H1 (cell line): Measurements from ENCODE around the gene GPR171. TPM values are rescaled to one million over a fixed set of nuclear protein-coding genes. Genes with fewer than 3 reads are reported as not detected.

ENCODE experiments used
- CTCF ChIA-PET: fragments of 300-600 bp; sonication (Branson Sonifier 250); formaldehyde crosslinking; loops from one replicate; lab custom pipeline; 2021; ENCODE audit not compliant: partially characterized antibody; lab: Charles Lee
- POLR2A ChIA-PET: fragments of 300-600 bp; sonication (Branson Sonifier 250); formaldehyde crosslinking; loops from one replicate; lab custom pipeline; 2021; ENCODE audit warnings: inconsistent platforms; ENCODE audit not compliant: partially characterized antibody; lab: Charles Lee
- DNase-seq, 2 experiments: peaks; one replicate each; pipeline versions ENCODE4 v3.0.0 to v3.0.0-alpha.2; 2010 to 2022; ENCODE audit warnings: low spot score in 2 of 2, low read depth in 1 of 2, mixed read lengths in 1 of 2
- FAIRE-seq: peaks from 2 replicates; lab custom pipeline; 2011; peaks lifted over from hg19 to GRCh38; lab: Jason Lieb, UNC
- H2AFZ ChIP-seq: 2 replicates; pipeline ENCODE4 v1.8.1; 2012; ENCODE audit warnings: low read length, inconsistent platforms
- H2AK5ac ChIP-seq: 2 replicates; pipeline ENCODE4 v1.6.1; 2013; ENCODE audit warnings: low read depth, low read length
- H2BK120ac ChIP-seq: replicated peaks from 2 replicates; pipeline ENCODE3; 2013; ENCODE audit warnings: low read depth, low read length, inconsistent platforms
- H2BK12ac ChIP-seq: 2 replicates; pipeline ENCODE4 v1.6.1; 2013; ENCODE audit warnings: low read depth, low read length
- H2BK15ac ChIP-seq: 2 replicates; pipeline ENCODE4 v1.6.1; 2013; ENCODE audit warnings: low read length
- H2BK20ac ChIP-seq: 2 replicates; pipeline ENCODE4 v1.6.1; 2013; ENCODE audit warnings: low read length
- H2BK5ac ChIP-seq: 2 replicates; pipeline ENCODE4 v1.6.1; 2013; ENCODE audit warnings: low read depth, low read length
- H3K14ac ChIP-seq: 2 replicates; pipeline ENCODE4 v1.6.1; 2013; ENCODE audit warnings: inconsistent platforms; ENCODE audit not compliant: insufficient read length
- H3K18ac ChIP-seq: 2 replicates; pipeline ENCODE4 v1.6.1; 2013; ENCODE audit warnings: low read length; ENCODE audit errors: extremely low read depth
- H3K23ac ChIP-seq: 2 replicates; pipeline ENCODE4 v1.6.1; 2013; ENCODE audit warnings: inconsistent platforms; ENCODE audit not compliant: insufficient read length
- H3K23me2 ChIP-seq: 2 replicates; pipeline ENCODE4 v1.6.1; 2013; ENCODE audit warnings: low read depth, low read length
- H3K27ac ChIP-seq: 2 replicates; pipeline ENCODE4 v1.6.1; 2011; ENCODE audit warnings: low read depth, low read length, inconsistent platforms
- H3K27me3 ChIP-seq, 4 experiments: replicated peaks in 1 of 4; 1 replicate in 1 of 4; 2 replicates in 3 of 4; pipeline versions ENCODE4 v1.6.1 to v1.8.1; 2011 to 2013; ENCODE audit warnings: low read length in 3 of 4, mild to moderate bottlenecking in 3 of 4, inconsistent platforms in 2 of 4, mixed read lengths in 2 of 4, moderate library complexity in 1 of 4; ENCODE audit not compliant: control insufficient read depth in 3 of 4, insufficient read depth in 3 of 4; ENCODE audit errors: extremely low read depth in 1 of 4
- H3K36me3 ChIP-seq, 4 experiments: 2 replicates each; pipeline versions ENCODE4 v1.6.1 to v1.8.1; 2011 to 2013; ENCODE audit warnings: mild to moderate bottlenecking in 4 of 4, low read length in 3 of 4, moderate library complexity in 2 of 4, control low read depth in 1 of 4, inconsistent platforms in 1 of 4; ENCODE audit not compliant: insufficient read depth in 4 of 4, control insufficient read depth in 2 of 4
- H3K4ac ChIP-seq: replicated peaks from 2 replicates; pipeline ENCODE3; 2013; ENCODE audit warnings: low read length, low read depth, mixed read lengths, inconsistent platforms; ENCODE audit not compliant: insufficient read length
- H3K4me1 ChIP-seq, 4 experiments: replicated peaks in 1 of 4; 1 replicate in 1 of 4; 2 replicates in 3 of 4; pipeline versions ENCODE4 v1.6.1 to v1.8.1; 2011 to 2013; ENCODE audit warnings: low read length in 3 of 4, inconsistent platforms in 2 of 4, mixed read lengths in 1 of 4; ENCODE audit not compliant: insufficient read depth in 4 of 4, control insufficient read depth in 3 of 4
- H3K4me2 ChIP-seq, 2 experiments: 2 replicates each; pipeline versions ENCODE4 v1.6.1 to v1.8.1; 2011 to 2013; ENCODE audit warnings: low read depth in 2 of 2, low read length in 2 of 2, control low read depth in 1 of 2, inconsistent platforms in 1 of 2, mild to moderate bottlenecking in 1 of 2; ENCODE audit not compliant: insufficient read depth in 1 of 2
- H3K4me3 ChIP-seq, 4 experiments: fragments of 200-600, 300-600 bp in 1 of 4; sonication (generic), shearing (Covaris generic), sonication (Bioruptor Twin) in 1 of 4; 2 replicates each; pipeline versions ENCODE4 v1.5.1 to v1.8.1; 2011 to 2016; ENCODE audit warnings: low read length in 4 of 4, low read depth in 3 of 4, control low read depth in 2 of 4, inconsistent platforms in 2 of 4, mild to moderate bottlenecking in 2 of 4, mixed read lengths in 1 of 4, moderate library complexity in 1 of 4; ENCODE audit not compliant: insufficient read depth in 2 of 4; ENCODE audit errors: extremely low read depth in 1 of 4
- H3K56ac ChIP-seq: replicated peaks from 2 replicates; pipeline ENCODE3; 2013; ENCODE audit warnings: low read depth, mild to moderate bottlenecking, mixed read lengths, low read length, inconsistent platforms; ENCODE audit not compliant: insufficient read length
- H3K79me1 ChIP-seq: 2 replicates; pipeline ENCODE4 v1.6.1; 2013; ENCODE audit warnings: low read depth, low read length, control low read depth
- H3K79me2 ChIP-seq, 2 experiments: 2 replicates each; pipeline versions ENCODE4 v1.6.1 to v1.8.1; 2012 to 2013; ENCODE audit warnings: low read length in 2 of 2, mild to moderate bottlenecking in 2 of 2, inconsistent platforms in 1 of 2; ENCODE audit not compliant: insufficient read depth in 2 of 2, control insufficient read depth in 1 of 2
- H3K9ac ChIP-seq, 4 experiments: replicated peaks in 1 of 4; 1 replicate in 1 of 4; 2 replicates in 3 of 4; pipeline versions ENCODE4 v1.6.1 to v1.8.1; 2011 to 2013; ENCODE audit warnings: low read depth in 3 of 4, low read length in 3 of 4, control low read depth in 2 of 4, mild to moderate bottlenecking in 2 of 4, moderate library complexity in 2 of 4, inconsistent platforms in 1 of 4; ENCODE audit errors: extremely low read depth in 1 of 4
- H3K9me3 ChIP-seq, 2 experiments: 2 replicates each; pipeline versions ENCODE4 v1.6.1 to v1.8.1; 2012 to 2013; ENCODE audit warnings: mild to moderate bottlenecking in 2 of 2, moderate library complexity in 2 of 2, control low read depth in 1 of 2, inconsistent platforms in 1 of 2, low read depth in 1 of 2, low read length in 1 of 2, mixed read lengths in 1 of 2; ENCODE audit not compliant: insufficient read depth in 2 of 2
- H4K20me1 ChIP-seq, 2 experiments: replicated peaks in 1 of 2; 2 replicates each; pipeline versions ENCODE3 to v1.8.1; 2011 to 2013; ENCODE audit warnings: inconsistent platforms in 2 of 2, low read length in 2 of 2, mild to moderate bottlenecking in 1 of 2; ENCODE audit not compliant: insufficient read depth in 2 of 2, control insufficient read depth in 1 of 2
- H4K5ac ChIP-seq: 2 replicates; pipeline ENCODE4 v1.6.1; 2013; ENCODE audit warnings: low read length, low read depth, mixed read lengths, inconsistent platforms; ENCODE audit not compliant: insufficient read length
- H4K8ac ChIP-seq: 2 replicates; pipeline ENCODE4 v1.8.0; 2013; ENCODE audit warnings: mild to moderate bottlenecking, moderate library complexity, low read length, inconsistent platforms; ENCODE audit not compliant: insufficient read depth; ENCODE audit errors: extremely low read depth
- H4K91ac ChIP-seq: replicated peaks from 2 replicates; pipeline ENCODE3; 2013; ENCODE audit warnings: low read length, mixed read lengths, inconsistent platforms; ENCODE audit not compliant: insufficient read length
- EGR1 ChIP-seq: IDR thresholded peaks from 2 replicates; pipeline ENCODE4 v1.6.1; 2011; ENCODE audit warnings: low read depth, low read length, borderline replicate concordance
- WGBS, 2 experiments: shearing (Covaris generic) in 1 of 2; methylation state at CpG; one replicate each; pipeline versions ENCODE4 v1.1.6 to v1.1.7; 2013 to 2015; ENCODE audit warnings: low lambda C conversion rate in 2 of 2, mixed read lengths in 2 of 2, inconsistent platforms in 1 of 2, low coverage in 1 of 2, missing lambda C conversion rate in 1 of 2; ENCODE audit not compliant: insufficient replicate concordance in 2 of 2, insufficient coverage in 1 of 2, insufficient read length in 1 of 2; ENCODE audit errors: extremely low coverage in 1 of 2, missing lambda C conversion rate in 1 of 2; 5-methylcytosine and 5-hydroxymethylcytosine counted together
- polyA plus RNA-seq, 7 experiments: library from polyadenylated mRNA; depleted of rRNA in 3 of 7; stranded (reverse) in 5 of 7; unstranded in 2 of 7; fragments of >200 nt in 5 of 7; fragments of 200-250 nt in 2 of 7; gene quantifications; 1 replicate in 5 of 7; 2 replicates in 1 of 7; 4 replicates in 1 of 7; pipeline versions ENCODE4 v1.2.1 to v1.2.3, GENCODE V29; 2011 to 2013; ENCODE audit warnings: missing spikeins in 2 of 7, mixed read lengths in 2 of 7
- total RNA-seq: library from RNA; stranded (reverse); fragmentation: NEBNext Ultra II Directional; extraction: Animal tissue kit (Norgen Biotek cat#: 25700); gene quantifications from 2 replicates; pipeline ENCODE4 v1.2.1, GENCODE V29; 2021

GPR171 gene
- total and polyA plus RNA-seq, 2 of the 8 experiments (the other 6 are each of a cell fraction or from before 2014, with no cell fraction given): not detected

GRCh38 chr3:151218136-151218535 is 15.1 kb upstream of the GPR171 start:
- Histone ChIP-seq H4K20me1 (no peaks in the 10 kb centered on the region), H2AK5ac (no peak overlapping the region), H3K56ac (no peak overlapping the region), H3K14ac (no peak overlapping the region), H3K4me2 (no peak overlapping the region), H3K23ac (no peak overlapping the region), H4K8ac (no peak overlapping the region), H3K4me3 (no peak overlapping the region), H2BK120ac (no peak overlapping the region), H2BK5ac (no peak overlapping the region), H3K4me1 (peaks cover 0 to 7% (median 5%) of the 10 kb centered on the region in 4 experiments; a peak in 4 of 7 replicates), H3K9ac (no peak overlapping the region), H4K91ac (no peak overlapping the region), H3K9me3 (no peaks in the 10 kb centered on the region; a peak in 1 of 4 replicates), H3K36me3 (peaks cover 0 to 5% (median 0%) of the 10 kb centered on the region in 4 experiments; a peak in 1 of 8 replicates), H3K79me1 (no peaks in the 10 kb centered on the region), H2BK20ac (no peak overlapping the region), H3K79me2 (no peaks in the 10 kb centered on the region), H2BK15ac (no peak overlapping the region), H2AFZ (no peak overlapping the region), H3K18ac (no peak overlapping the region), H3K4ac (no peak overlapping the region), H3K23me2 (no peaks in the 10 kb centered on the region), H2BK12ac (no peak overlapping the region), H4K5ac (no peak overlapping the region), H3K27ac (no peak overlapping the region), H3K27me3 (no peaks in the 10 kb centered on the region)
- DNase-seq (no peak), FAIRE-seq (no peak)
- CTCF ChIA-PET: interaction anchor here (0.6 to 3.0 kb wide), 6 partner anchors 10 to 67 kb away, joined by 3 to 32 read pairs (median 5); no protein-coding TSS in a partner anchor
- 77% methylated on average over 1 of the region's 1 CpG; no CpG with 5 or more reads in 1 of the 2 experiments for WGBS, 2 experiments
- TF ChIP-seq EGR1: no peak
- POLR2A ChIA-PET: no interaction called here
